Left cardiac atrium (tissue), 4 donors: ENCODE measurements around the gene ELP4. TPM values are rescaled to one million over a fixed set of nuclear protein-coding genes. Genes with fewer than 3 reads are reported as not detected.

ENCODE experiments used
- ATAC-seq, 2 donors: fragments of 200-7000 bp; cut with Tn5 transposase; one replicate each; pipeline ENCODE4 v1.9.1; 2020; ENCODE audit warnings: mild to moderate bottlenecking in 2 of 2, moderate library complexity in 2 of 2
- DNase-seq: peaks from one replicate; pipeline ENCODE4 v3.0.0-alpha.2; 2020
- intact Hi-C, 2 donors: fragments of 100-400 bp; cut with DNase I; formaldehyde crosslinking; loops; one replicate each; pipeline versions ENCODE4 v1.14.1 to v1.15.1; 2022 to 2023
- total RNA-seq, 2 donors: library from RNA; stranded (reverse); fragmentation: NEBNext Ultra II Directional; extraction: Animal tissue kit (Norgen Biotek cat#: 25700); gene quantifications; one replicate each; pipeline ENCODE4 v1.2.1, GENCODE V29; 2021
- donor health status: DM: no; HTN: yes; CAD: no.
- donor health status: DM: no; HTN: yes; CAD: no; lungs with severe emphysema.
- donor health status: DM: yes; HTN: yes; CAD: no.
- donor health status: Dilated cardiomyopathy.

The ELP4 gene
- total RNA-seq, 2 donors from 2014 or later = 12.6 to 15.3 TPM

DNA sequence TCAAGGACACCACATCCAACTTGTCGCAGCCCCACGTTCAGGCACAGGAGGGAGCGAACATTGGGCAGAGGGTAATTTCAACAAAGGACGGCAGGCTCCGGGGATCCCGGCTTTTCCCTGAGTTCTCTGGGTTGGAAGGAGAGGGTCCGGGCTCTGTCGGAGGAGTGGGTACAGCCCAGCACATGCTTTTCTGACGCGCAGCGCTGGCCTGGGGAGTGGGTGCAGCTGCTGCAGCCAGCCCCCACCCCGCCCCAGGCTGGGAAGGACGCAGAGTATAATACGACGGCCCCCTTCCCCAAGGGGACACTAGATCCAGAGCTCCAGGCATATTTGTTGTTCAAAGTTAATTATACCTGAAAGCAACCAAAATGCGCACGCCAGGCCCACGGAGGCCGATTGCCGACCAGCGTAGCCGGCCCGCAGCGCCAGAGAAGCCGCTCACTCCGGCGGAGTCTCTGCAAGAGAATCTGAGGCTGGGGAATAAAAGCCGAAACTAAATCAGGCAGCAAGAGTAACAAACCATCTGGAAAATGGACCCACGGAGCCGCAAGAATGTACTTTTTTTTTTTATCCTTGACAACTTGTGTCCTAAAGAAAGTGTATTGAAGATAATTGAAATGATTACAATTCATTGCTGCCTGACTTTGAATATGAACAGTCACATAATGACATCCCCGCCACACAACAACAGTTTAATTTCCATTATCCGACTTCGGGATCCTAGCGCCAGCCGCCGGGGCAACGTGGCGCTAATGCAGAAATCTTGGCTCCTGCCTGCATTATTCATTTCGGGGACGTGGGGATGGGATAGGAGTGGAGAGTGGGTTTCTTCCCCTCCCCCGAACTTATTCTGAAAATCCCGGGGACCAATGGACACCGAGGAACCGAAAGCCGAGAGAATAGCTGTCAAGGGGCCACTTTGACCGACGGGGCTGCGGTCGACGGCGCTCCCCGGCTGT lies 315.6 kb downstream of the ELP4 start:
- ATAC-seq (no peak), DNase-seq (no peak)
- intact Hi-C loops = no loop called here

DNA sequence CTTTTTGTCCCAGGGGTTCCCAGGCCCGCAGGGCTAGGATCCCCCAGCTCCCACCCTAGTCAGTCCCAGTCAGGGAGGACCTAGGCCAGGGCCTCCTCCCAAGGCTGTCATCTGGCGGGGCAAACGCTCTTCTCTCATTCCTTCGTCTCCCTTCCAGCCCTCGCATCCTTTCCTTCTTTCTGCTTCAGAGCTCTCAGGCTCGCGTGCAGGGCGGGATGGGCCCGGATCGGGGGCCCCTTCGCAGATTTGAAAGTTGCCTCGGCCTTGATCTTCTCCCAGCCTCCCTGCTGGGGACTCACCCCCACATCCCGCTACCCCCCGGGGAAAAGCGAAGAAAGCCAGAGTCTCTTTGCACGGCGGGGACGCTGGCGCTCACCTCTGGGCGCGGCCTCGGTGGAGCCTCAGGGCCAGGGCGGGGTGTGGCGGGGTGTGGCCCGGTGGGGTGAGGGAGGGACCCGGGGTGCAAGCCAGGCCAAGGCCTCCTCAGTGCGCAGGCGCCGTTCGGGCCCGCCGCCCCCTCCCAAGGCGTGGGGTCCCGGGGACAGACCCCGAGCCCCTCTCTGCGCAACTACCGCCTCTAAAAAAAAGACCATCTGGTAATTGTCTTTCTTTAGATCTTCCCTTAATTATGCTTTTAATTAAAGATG lies 316.4 kb downstream of the ELP4 start:
- no peak for DNase-seq
- intact Hi-C loops = no loop called here
- ATAC-seq = no peak

DNA sequence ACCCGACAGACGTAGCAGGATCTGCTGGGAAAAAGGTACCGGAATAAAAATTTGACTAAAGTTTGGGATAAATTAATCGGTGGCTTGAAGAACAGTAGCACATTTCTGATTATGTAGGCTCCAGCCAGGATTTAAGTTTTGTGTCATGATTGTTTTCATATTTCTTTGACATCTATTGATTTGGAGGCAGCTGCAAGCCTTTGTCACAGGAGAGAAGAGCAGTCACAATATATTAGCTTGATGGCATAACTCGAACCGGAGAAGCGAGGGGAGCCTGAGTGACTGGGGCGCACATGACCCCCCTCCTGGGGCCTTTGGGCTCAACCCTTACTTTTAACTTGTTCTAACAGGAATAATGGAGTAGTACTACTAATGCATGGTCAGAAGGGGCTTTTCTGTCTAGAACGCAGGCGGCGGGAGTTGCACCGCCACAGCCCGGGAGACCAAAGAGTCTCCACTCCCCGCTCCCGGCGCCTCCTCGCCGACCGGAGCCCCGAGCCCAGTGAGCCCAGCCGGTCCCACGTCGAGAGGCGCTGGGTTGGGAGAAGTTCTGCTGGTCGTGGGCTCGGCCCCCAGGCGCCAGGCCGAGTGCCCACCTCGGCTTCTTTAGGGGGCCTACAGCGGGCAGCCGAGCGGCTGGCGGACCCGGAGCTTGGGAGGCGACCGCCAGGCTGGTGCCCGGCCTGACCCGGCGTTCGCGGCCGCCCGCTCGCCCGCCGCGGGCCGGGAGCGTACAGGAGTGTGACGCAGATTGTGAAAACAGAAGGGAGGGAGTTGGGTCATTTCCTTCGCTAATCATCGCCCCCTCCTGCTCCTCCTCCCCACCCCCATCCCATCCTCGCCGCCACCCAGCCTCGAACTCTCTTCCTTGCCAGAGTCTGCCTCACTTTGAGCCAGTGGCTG lies 317.2 kb downstream of the ELP4 start:
- no peak for ATAC-seq
- DNase-seq = no peak
- intact Hi-C loops = no loop called here

- no peak for DNase-seq
- intact Hi-C loops = no loop called here
- ATAC-seq = no peak
Observed at GRCh38 chr11:31827455-31828206, 318.1 kb downstream of the ELP4 start.

DNA sequence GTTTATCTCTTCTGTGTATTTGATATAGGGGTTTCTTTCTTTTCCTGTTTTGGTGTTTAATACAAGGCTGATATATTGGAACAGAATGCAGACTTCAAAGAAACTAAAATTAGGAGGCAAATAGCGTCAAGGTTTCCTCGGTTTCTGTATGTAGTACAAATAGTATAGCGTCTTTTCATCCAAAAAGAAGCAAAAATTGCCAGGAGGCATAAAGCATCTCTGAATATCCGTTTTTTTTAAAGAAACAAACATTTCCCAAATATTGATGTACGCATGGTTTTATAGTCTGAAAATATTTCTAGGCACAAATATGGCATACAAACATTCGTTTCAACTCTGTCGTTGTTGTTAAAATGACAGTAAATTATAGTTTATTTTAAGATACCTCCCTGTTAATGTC lies 318.6 kb downstream of the ELP4 start:
- ATAC-seq = no peak
- intact Hi-C loops = no loop called here
- no peak for DNase-seq

- intact Hi-C loops = no loop called here
- ATAC-seq (no peak), DNase-seq (no peak)
Observed at GRCh38 chr11:31830406-31830805, 320.8 kb downstream of the ELP4 start.

DNA sequence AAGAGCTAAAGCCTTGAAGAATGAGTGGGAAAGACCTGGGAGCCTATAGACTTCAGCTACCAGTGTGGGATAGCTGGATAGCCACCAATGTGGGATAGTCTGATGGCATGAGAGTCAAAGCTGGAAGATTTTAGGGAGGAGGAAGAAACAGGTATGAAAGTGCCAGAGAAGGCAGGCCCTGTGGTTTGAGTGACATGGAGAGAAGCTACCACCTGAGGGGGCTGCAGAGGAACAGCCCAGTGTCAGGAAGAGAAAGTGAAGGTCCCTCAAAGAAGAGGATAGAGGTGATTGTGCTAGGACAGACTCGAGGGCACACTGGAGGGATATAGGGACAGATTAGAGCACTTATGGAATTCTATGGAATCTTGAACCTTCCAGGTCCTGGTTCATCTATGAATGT lies 324.7 kb downstream of the ELP4 start:
- intact Hi-C loops = no loop called here
- ATAC-seq (no peak), DNase-seq (no peak)

Other genes starting within 250 kb of the ELP4 start
- gene DCDC1, start 140.0 kb upstream of the ELP4 start, total RNA-seq = under 1 TPM; 0.13 to 0.15 TPM
- 10 to 100 TPM; 13.2 to 14.4 TPM for gene DNAJC24, start 139.9 kb upstream of the ELP4 start, total RNA-seq
- 10 to 100 TPM; 19.3 to 27.7 TPM for gene IMMP1L, start 145 bp upstream of the ELP4 start, total RNA-seq